K562 (cell line): ENCODE results near the gene PPP3R2. TPM values are rescaled to one million over a fixed set of nuclear protein-coding genes. Genes with fewer than 3 reads are reported as not detected.

ENCODE experiments used
- ATAC-seq: fragments of 200-7000 bp; cut with Tn5 transposase; 3 replicates; pipeline ENCODE4 v1.9.1; 2020; ENCODE audit warnings: moderate library complexity
- BruUV-seq: library from RNA; stranded (reverse); fragments of 400-500 nt; replicated peaks from 2 replicates; lab custom pipeline; 2021; lab: Mats Ljungman, UMichigan
- CTCF ChIA-PET: fragments of 300-600 bp; formaldehyde crosslinking; extraction: SDS; loops from one replicate; lab custom pipeline; 2021; ENCODE audit warnings: low intra/inter-chr PET ratio; lab: Yijun Ruan, JAX
- POLR2A ChIA-PET: fragments of 300-600, 350-650 bp; sonication (Branson Sonifier 250); formaldehyde crosslinking; extraction: SDS; loops from one replicate; lab custom pipeline; 2021; ENCODE audit warnings: antibody characterized with exemption, inconsistent platforms; lab: Yijun Ruan, JAX
- DNase-seq, 4 experiments: peaks; one replicate each; pipeline versions ENCODE4 v3.0.0 to v3.0.0-alpha.2; 2011 to 2018; ENCODE audit warnings: low spot score in 3 of 4, mixed read lengths in 3 of 4; ENCODE audit errors: extremely low read depth in 1 of 4
- FAIRE-seq: peaks from 2 replicates; lab custom pipeline; 2011; peaks lifted over from hg19 to GRCh38; lab: Jason Lieb, UNC
- H2AFZ ChIP-seq: 2 replicates; pipeline ENCODE4 v1.6.0; 2011; ENCODE audit warnings: low read depth, low read length, control low read depth, inconsistent platforms
- H3K27ac ChIP-seq: fragments of 200-600 bp; 3 replicates; pipeline ENCODE4 v1.8.0; 2011; ENCODE audit warnings: low read depth, mild to moderate bottlenecking, control low read depth, inconsistent platforms, low read length, moderate library complexity, mixed read lengths; ENCODE audit errors: extremely low read depth
- H3K27me3 ChIP-seq, 2 experiments: fragments of 300-600 bp in 1 of 2; 2 replicates in 1 of 2; 3 replicates in 1 of 2; pipeline versions ENCODE4 v1.6.0 to v1.8.0; 2011; ENCODE audit warnings: inconsistent platforms in 2 of 2, low read length in 2 of 2, mild to moderate bottlenecking in 1 of 2, mixed read lengths in 1 of 2, moderate library complexity in 1 of 2; ENCODE audit not compliant: control insufficient read depth in 2 of 2, insufficient read depth in 2 of 2
- H3K36me3 ChIP-seq: fragments of 300-600 bp; 3 replicates; pipeline ENCODE4 v1.8.0; 2011; ENCODE audit warnings: mild to moderate bottlenecking, low read length, inconsistent platforms; ENCODE audit not compliant: control insufficient read depth, insufficient read depth
- H3K4me1 ChIP-seq, 2 experiments: fragments of 200-600 bp in 1 of 2; replicated peaks in 1 of 2; 2 replicates in 1 of 2; 3 replicates in 1 of 2; pipeline versions ENCODE4 v1.5.1 to v1.8.0; 2011; ENCODE audit warnings: inconsistent platforms in 2 of 2, low read length in 2 of 2, mild to moderate bottlenecking in 1 of 2, mixed read lengths in 1 of 2, moderate library complexity in 1 of 2; ENCODE audit not compliant: control insufficient read depth in 2 of 2, insufficient read depth in 2 of 2
- H3K4me2 ChIP-seq: 2 replicates; pipeline ENCODE4 v1.6.1; 2011; ENCODE audit warnings: low read length, control low read depth, inconsistent platforms, mixed read lengths; ENCODE audit not compliant: insufficient read depth
- H3K4me3 ChIP-seq: fragments of 200-600 bp; sonication (generic), shearing (Covaris generic); 2 replicates; pipeline ENCODE4 v1.5.1; 2016; ENCODE audit warnings: control low read depth, inconsistent platforms
- H3K79me2 ChIP-seq: fragments of 200-600 bp; 3 replicates; pipeline ENCODE4 v1.8.0; 2011; ENCODE audit warnings: low read length, inconsistent platforms; ENCODE audit not compliant: control insufficient read depth, insufficient read depth
- H3K9ac ChIP-seq, 2 experiments: 2 replicates each; pipeline versions ENCODE4 v1.6.0 to v1.6.1; 2011; ENCODE audit warnings: low read depth in 2 of 2, low read length in 2 of 2, control low read depth in 1 of 2, inconsistent platforms in 1 of 2, mild to moderate bottlenecking in 1 of 2, mixed read lengths in 1 of 2; ENCODE audit not compliant: insufficient read depth in 1 of 2
- H3K9me1 ChIP-seq: one replicate; pipeline ENCODE4 v1.6.0; 2011; ENCODE audit warnings: inconsistent platforms, mild to moderate bottlenecking, low read length, moderate library complexity; ENCODE audit not compliant: control insufficient read depth, insufficient read depth
- H3K9me3 ChIP-seq: replicated peaks from 2 replicates; pipeline ENCODE4 v1.5.1; 2011; ENCODE audit warnings: low read depth, low read length, inconsistent platforms; ENCODE audit not compliant: control insufficient read depth, insufficient read depth
- H4K20me1 ChIP-seq: replicated peaks from 2 replicates; pipeline ENCODE4 v1.6.1; 2011; ENCODE audit warnings: low read length, inconsistent platforms, mixed read lengths; ENCODE audit not compliant: control insufficient read depth, insufficient read depth
- SMC3 ChIP-seq: conservative IDR thresholded peaks from 2 replicates; pipeline ENCODE4 v1.6.1; 2011; ENCODE audit warnings: low read depth, low read length, improper control_type of control experiment; ENCODE audit not compliant: insufficient read depth
- WGBS: fragments of 100-300 bp; shearing (Covaris generic); methylation state at CpG from one replicate; pipeline ENCODE4 v1.1.6; 2016; ENCODE audit warnings: low coverage, mixed read lengths; ENCODE audit not compliant: insufficient coverage; ENCODE audit errors: missing lambda C conversion rate; 5-methylcytosine and 5-hydroxymethylcytosine counted together
- in situ Hi-C: fragments of 300-500 bp; cut with MboI; formaldehyde crosslinking; loops from 4 replicates; pipeline ENCODE4 v1.15.0; 2018; ENCODE audit warnings: inconsistent platforms, mixed read lengths
- intact Hi-C: fragments of 100-400 bp; cut with micrococcal nuclease; formaldehyde crosslinking; loops from 2 replicates; pipeline ENCODE4 v1.14.2; 2022
- polyA plus RNA-seq, 8 experiments: library from polyadenylated mRNA; depleted of rRNA in 4 of 8; stranded (reverse) in 5 of 8; unstranded in 3 of 8; fragments of >200 nt; fragmentation: Nextera tagmentation in 2 of 8; fragmentation: Illumina TruSeq in 1 of 8; extraction: Ambion mirVana in 2 of 8; extraction: Trizol in 1 of 8; gene quantifications; 2 replicates each; pipeline versions ENCODE4 v1.2.1 to v1.2.3, GENCODE V29; 2011 to 2014; ENCODE audit warnings: inconsistent platforms in 1 of 8, missing spikeins in 1 of 8
- total RNA-seq, 7 experiments: library from RNA; depleted of rRNA in 6 of 7; stranded (reverse); fragments of >200 nt in 6 of 7; fragmentation: Illumina TruSeq in 2 of 7; extraction: Trizol in 2 of 7; gene quantifications; 2 replicates each; pipeline versions ENCODE4 v1.2.1 to v1.2.3, GENCODE V29; 2011 to 2021; ENCODE audit warnings: low replicate concordance in 1 of 7
- TF ChIP-seq, protein P1 (sequence below), 3 experiments: IDR thresholded peaks in 2 of 3; conservative IDR thresholded peaks in 1 of 3; 2 replicates each; pipeline ENCODE4 v1.5.1; 2011 to 2012; ENCODE audit warnings: low read length in 3 of 3, mild to moderate bottlenecking in 3 of 3, control low read depth in 2 of 3, improper control_type of control experiment in 1 of 3, inconsistent platforms in 1 of 3, low read depth in 1 of 3, mixed read lengths in 1 of 3, moderate library complexity in 1 of 3; ENCODE audit not compliant: insufficient read depth in 2 of 3
- TF ChIP-seq, protein P2 (sequence below): sonication (generic); formaldehyde crosslinking; IDR thresholded peaks from 2 replicates; pipeline ENCODE4 v1.5.0; 2020; ENCODE audit warnings: missing genetic modification reagents
- TF ChIP-seq, protein P3 (sequence below), 2 experiments: fragments of 450-650 bp; formaldehyde crosslinking in 1 of 2; IDR thresholded peaks; 2 replicates each; pipeline versions ENCODE4 v1.4.0 to v1.6.1; 2014 to 2020; ENCODE audit warnings: mild to moderate bottlenecking in 2 of 2, borderline replicate concordance in 1 of 2, low read depth in 1 of 2
- TF ChIP-seq, protein P4 (sequence below): sonication (generic); formaldehyde crosslinking; IDR thresholded peaks from 2 replicates; pipeline ENCODE4 v1.8.1; 2023; ENCODE audit warnings: mild to moderate bottlenecking, missing genetic modification reagents, moderate library complexity

PPP3R2 gene
- total and polyA plus RNA-seq, 9 of the 15 experiments (the other 6 are each of a cell fraction or from before 2014, with no cell fraction given) = not detected

DNA sequence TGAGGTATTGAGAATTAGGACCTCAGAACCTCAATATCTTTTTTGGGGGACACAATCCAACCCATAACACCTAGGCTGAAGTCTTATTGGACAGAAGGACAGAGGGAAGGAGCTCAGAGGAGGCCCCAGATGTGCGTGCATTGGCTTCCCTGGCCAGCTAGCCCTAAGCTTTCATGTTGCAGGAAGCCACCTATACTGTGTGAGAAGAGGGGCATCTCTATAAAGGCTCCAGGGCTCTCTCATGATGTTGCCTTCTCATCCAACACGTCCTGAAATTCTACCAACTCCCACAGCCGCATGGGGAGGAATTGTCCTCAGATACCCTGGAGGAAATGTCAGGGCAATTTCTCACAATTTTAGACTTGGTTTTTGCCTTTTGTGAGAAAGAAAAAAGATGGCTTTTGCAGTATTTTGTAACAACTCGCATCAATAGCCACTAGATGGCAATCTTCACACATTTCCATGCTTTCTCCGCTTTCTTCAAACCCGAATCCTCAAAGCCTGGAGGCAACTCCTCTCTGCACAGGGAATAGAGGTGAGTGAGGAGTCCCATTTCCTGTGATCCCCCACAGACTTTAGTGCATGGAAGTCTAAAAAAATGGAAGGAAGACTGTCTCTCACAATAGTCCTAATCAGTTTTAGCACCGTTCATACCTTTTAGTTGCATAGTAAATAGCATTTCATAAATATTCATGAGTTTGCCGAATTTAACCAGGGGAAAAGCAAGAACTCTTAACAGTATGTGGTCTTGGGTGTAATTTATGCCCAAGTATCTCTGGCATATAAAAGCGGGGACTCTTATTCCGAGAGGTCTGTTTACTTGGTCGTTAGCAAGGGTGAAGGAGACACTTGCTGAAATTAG is 7.4 kb upstream of the PPP3R2 start:
- CTCF ChIA-PET = no interaction called here
- DNase-seq = peak; percentile 24 to 60 (median 36)
- H3K9ac ChIP-seq = no peak overlapping the region
- no peaks in the 10 kb centered on the region for H3K4me1 ChIP-seq
- BruUV-seq = no TSS peak
- peak; percentile 88 for ATAC-seq
- no peaks in the 10 kb centered on the region for H3K27me3 ChIP-seq
- no peak overlapping the region for H3K4me2 ChIP-seq
- H4K20me1 ChIP-seq = peaks cover 3% of the 10 kb centered on the region; the same call in 1 of the 2 replicates
- H3K79me2 ChIP-seq = no peaks in the 10 kb centered on the region
- WGBS = 0% methylated on average over 10 of the region's 11 CpGs
- no peaks in the 10 kb centered on the region for H3K9me1 ChIP-seq
- no peak overlapping the region for H2AFZ ChIP-seq
- H3K9me3 ChIP-seq = no peaks in the 10 kb centered on the region
- no peaks in the 10 kb centered on the region for H3K36me3 ChIP-seq
- POLR2A ChIA-PET = no interaction called here
- FAIRE-seq = peak; percentile 87
- intact Hi-C loops (loop anchor here (5.0 kb wide), 1 partner anchor 125 kb away; no protein-coding TSS in a partner anchor), in situ Hi-C loops (no loop called here)
- no peak overlapping the region for H3K4me3 ChIP-seq
- H3K27ac ChIP-seq = no peak overlapping the region
- TF ChIP-seq SMC3 = peak; percentile 55; the same call in 1 of the 2 replicates
- TF ChIP-seq, protein P1, sequence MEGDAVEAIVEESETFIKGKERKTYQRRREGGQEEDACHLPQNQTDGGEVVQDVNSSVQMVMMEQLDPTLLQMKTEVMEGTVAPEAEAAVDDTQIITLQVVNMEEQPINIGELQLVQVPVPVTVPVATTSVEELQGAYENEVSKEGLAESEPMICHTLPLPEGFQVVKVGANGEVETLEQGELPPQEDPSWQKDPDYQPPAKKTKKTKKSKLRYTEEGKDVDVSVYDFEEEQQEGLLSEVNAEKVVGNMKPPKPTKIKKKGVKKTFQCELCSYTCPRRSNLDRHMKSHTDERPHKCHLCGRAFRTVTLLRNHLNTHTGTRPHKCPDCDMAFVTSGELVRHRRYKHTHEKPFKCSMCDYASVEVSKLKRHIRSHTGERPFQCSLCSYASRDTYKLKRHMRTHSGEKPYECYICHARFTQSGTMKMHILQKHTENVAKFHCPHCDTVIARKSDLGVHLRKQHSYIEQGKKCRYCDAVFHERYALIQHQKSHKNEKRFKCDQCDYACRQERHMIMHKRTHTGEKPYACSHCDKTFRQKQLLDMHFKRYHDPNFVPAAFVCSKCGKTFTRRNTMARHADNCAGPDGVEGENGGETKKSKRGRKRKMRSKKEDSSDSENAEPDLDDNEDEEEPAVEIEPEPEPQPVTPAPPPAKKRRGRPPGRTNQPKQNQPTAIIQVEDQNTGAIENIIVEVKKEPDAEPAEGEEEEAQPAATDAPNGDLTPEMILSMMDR (IDR thresholded peaks at IDR 0.05 in 2 of 3, conservative IDR thresholded peaks at IDR 0.05 in 1 of 3; ENCODE audit: insufficient read depth in 2 of 3, low read depth in 1 of 3, low read length in 3 of 3) = peak; percentile 46 to 76 (median 64); a peak in 5 of 6 replicates
- TF ChIP-seq, protein P2, sequence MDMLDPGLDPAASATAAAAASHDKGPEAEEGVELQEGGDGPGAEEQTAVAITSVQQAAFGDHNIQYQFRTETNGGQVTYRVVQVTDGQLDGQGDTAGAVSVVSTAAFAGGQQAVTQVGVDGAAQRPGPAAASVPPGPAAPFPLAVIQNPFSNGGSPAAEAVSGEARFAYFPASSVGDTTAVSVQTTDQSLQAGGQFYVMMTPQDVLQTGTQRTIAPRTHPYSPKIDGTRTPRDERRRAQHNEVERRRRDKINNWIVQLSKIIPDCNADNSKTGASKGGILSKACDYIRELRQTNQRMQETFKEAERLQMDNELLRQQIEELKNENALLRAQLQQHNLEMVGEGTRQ (CRISPR knock-in tag) = no peak
- TF ChIP-seq, protein P3, sequence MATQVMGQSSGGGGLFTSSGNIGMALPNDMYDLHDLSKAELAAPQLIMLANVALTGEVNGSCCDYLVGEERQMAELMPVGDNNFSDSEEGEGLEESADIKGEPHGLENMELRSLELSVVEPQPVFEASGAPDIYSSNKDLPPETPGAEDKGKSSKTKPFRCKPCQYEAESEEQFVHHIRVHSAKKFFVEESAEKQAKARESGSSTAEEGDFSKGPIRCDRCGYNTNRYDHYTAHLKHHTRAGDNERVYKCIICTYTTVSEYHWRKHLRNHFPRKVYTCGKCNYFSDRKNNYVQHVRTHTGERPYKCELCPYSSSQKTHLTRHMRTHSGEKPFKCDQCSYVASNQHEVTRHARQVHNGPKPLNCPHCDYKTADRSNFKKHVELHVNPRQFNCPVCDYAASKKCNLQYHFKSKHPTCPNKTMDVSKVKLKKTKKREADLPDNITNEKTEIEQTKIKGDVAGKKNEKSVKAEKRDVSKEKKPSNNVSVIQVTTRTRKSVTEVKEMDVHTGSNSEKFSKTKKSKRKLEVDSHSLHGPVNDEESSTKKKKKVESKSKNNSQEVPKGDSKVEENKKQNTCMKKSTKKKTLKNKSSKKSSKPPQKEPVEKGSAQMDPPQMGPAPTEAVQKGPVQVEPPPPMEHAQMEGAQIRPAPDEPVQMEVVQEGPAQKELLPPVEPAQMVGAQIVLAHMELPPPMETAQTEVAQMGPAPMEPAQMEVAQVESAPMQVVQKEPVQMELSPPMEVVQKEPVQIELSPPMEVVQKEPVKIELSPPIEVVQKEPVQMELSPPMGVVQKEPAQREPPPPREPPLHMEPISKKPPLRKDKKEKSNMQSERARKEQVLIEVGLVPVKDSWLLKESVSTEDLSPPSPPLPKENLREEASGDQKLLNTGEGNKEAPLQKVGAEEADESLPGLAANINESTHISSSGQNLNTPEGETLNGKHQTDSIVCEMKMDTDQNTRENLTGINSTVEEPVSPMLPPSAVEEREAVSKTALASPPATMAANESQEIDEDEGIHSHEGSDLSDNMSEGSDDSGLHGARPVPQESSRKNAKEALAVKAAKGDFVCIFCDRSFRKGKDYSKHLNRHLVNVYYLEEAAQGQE (IDR thresholded peaks at IDR 0.05; ENCODE audit: borderline replicate concordance) = peak; percentile 60; the same call in 1 of the 2 replicates
- TF ChIP-seq, protein P3 (CRISPR knock-in tag; IDR thresholded peaks at IDR 0.05; ENCODE audit: low read depth) = no peak
- TF ChIP-seq, protein P4, sequence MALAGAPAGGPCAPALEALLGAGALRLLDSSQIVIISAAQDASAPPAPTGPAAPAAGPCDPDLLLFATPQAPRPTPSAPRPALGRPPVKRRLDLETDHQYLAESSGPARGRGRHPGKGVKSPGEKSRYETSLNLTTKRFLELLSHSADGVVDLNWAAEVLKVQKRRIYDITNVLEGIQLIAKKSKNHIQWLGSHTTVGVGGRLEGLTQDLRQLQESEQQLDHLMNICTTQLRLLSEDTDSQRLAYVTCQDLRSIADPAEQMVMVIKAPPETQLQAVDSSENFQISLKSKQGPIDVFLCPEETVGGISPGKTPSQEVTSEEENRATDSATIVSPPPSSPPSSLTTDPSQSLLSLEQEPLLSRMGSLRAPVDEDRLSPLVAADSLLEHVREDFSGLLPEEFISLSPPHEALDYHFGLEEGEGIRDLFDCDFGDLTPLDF (CRISPR knock-in tag) = no peak
